ENCODE measurements around the gene OSR1.

OSR1 gene

DNA sequence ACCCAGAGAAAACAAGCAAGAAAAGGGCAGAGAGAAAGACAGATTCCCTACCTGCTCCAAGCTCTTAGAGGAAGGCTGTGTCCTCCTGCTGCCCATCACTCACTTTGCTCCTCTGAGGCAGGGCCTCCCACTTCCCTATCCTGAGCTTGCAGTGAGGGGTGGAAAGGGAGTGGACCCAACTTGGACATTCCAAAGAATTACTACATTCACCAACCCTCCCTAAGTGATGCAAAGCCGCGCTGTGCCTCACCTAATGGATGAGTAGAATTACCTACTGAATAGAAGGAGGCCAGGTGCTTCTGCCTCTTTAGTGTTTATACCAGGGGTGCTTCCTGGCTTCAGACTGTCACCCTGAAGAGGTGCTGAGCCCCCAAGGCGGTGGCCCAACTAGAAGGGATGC, 5.6 kb upstream of the OSR1 start:
- no peak for TF ChIP-seq JUND (IDR thresholded peaks at IDR 0.05; ENCODE audit: low read depth)
- in situ Hi-C loops (cut with HindIII; ENCODE audit: low pct_unique_long_range_greater_than_20kb, low sequenced_read_pairs) = no loop called here
- DNase-seq (ENCODE audit: low read depth in 1 of 2, low spot score in 1 of 2) = no peak

- no peak for TF ChIP-seq JUND (IDR thresholded peaks at IDR 0.05; ENCODE audit: low read depth)
- DNase-seq (ENCODE audit: low read depth in 1 of 2, low spot score in 1 of 2) = no peak
- in situ Hi-C loops (cut with HindIII; ENCODE audit: low pct_unique_long_range_greater_than_20kb, low sequenced_read_pairs) = no loop called here
Observed at GRCh38 chr2:19363474-19363778, 5.0 kb upstream of the OSR1 start.

GRCh38 chr2:19362755-19363473, 4.5 kb upstream of the OSR1 start:
- no peak for TF ChIP-seq JUND (IDR thresholded peaks at IDR 0.05; ENCODE audit: low read depth)
- DNase-seq (ENCODE audit: low read depth in 1 of 2, low spot score in 1 of 2) = peak; percentile 68 to 86
- in situ Hi-C loops (cut with HindIII; ENCODE audit: low pct_unique_long_range_greater_than_20kb, low sequenced_read_pairs) = no loop called here

DNA sequence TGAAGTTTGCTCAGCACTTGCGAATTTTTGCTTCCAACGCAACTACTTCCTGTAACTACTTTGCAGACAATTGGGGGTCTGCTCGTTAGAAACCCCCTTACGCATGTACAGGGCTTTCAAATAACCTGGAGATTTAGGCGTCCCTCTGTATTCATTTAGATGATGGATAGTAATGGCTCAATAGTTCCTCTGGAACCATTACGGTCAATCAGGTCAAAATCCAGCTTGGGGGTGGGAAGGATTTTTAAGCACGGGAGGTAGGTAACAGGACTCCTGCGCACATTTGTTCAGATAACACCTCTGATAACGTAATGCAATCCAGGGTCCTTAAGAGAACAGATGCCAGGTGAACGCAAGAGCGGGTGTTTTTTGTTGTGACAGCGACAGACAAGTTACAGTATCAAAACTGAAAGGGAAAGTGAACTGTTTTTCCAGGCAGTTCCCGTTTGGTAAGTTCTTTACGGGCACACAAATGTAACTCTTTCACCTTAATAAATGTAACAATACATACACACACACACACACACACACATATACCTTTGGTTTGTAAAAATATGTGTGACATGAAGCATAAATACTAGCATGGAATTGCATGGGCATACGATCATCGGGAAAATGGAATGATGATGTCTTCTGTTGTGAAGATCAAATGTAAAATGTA, 3.8 kb upstream of the OSR1 start:
- in situ Hi-C loops (cut with HindIII; ENCODE audit: low pct_unique_long_range_greater_than_20kb, low sequenced_read_pairs) = no loop called here
- DNase-seq (ENCODE audit: low read depth in 1 of 2, low spot score in 1 of 2) = peak in 1 of 2 experiments; percentile 35
- TF ChIP-seq JUND (IDR thresholded peaks at IDR 0.05; ENCODE audit: low read depth) = no peak

DNA sequence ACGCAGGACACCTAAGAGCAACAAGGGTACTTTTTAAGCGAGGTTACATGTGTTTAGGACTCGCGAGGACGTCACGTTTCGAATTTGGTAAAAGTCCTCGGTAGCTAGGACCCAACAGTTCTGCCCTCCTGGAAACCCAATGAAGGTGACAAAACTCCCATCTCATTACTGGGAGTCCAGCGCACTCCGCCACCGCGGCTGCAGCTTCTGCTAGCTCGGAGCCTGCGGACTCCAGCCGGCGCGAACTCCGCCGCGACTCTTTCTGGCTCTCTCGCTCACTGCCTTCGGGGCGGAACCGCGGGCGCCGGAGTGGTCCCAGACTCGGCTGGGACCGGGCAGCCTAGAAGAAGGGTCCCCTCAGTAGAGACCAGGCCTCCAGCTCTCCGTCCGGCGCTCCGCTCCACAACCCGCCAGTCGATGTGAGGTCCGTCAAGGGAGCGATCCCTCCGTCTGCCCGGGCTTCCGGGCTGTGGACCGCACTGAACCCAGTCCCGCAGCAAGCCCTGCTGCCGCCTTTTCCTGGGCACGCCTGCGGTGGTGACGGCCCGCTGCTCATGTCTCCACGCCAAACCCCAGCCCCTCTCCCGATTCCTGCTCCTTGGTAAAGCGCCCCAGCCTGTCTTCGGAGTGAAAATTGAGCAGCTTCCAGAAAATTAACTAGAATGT, 3.0 kb upstream of the OSR1 start:
- in situ Hi-C loops (cut with HindIII; ENCODE audit: low pct_unique_long_range_greater_than_20kb, low sequenced_read_pairs) = no loop called here
- no peak for TF ChIP-seq JUND (IDR thresholded peaks at IDR 0.05; ENCODE audit: low read depth)
- DNase-seq (ENCODE audit: low read depth in 1 of 2, low spot score in 1 of 2) = no peak

DNA sequence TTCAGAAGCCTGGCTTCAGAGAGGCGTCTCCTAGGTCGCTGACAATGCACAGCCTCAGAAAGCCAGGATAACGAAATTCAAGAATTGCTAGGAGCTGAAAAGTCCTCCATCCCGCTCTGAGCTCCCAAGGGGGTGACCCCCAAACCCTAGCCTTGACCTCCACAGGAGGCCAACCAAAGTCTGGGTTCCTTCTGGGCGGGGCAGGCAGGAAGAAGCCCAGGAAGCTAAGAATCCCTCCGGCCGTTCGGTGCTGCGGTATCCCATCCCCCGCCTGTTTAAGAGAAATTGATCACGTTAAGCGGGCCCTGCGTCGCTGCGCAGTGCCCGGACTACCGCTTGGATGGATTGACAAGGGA, 2.5 kb upstream of the OSR1 start:
- DNase-seq (ENCODE audit: low read depth in 1 of 2, low spot score in 1 of 2) = no peak
- TF ChIP-seq JUND (IDR thresholded peaks at IDR 0.05; ENCODE audit: low read depth) = no peak
- in situ Hi-C loops (cut with HindIII; ENCODE audit: low pct_unique_long_range_greater_than_20kb, low sequenced_read_pairs) = no loop called here

GRCh38 chr2:19360266-19360965, 2.0 kb upstream of the OSR1 start:
- no peak for DNase-seq (ENCODE audit: low read depth in 1 of 2, low spot score in 1 of 2)
- TF ChIP-seq JUND (IDR thresholded peaks at IDR 0.05; ENCODE audit: low read depth) = no peak
- in situ Hi-C loops (cut with HindIII; ENCODE audit: low pct_unique_long_range_greater_than_20kb, low sequenced_read_pairs) = no loop called here

DNA sequence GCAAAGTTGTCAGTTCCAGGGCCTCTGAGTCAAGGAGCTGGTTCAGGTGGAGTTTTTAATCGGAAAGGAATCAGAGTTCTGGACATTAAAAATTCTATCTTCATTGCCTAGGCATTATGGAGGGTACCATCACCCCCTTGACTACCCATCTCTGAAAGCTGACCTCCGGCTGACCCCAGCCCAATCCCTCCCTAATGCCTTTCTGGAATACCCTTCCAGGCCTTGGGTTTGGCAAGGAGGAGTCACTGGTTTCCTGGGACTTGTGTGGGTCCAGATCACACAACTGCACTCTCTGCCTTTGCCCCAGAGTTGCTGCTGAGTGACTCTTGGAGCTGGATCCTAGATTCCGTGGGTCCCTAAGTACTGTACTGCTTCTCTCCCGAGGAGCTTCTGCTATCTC, 1.0 kb upstream of the OSR1 start:
- no peak for TF ChIP-seq JUND (IDR thresholded peaks at IDR 0.05; ENCODE audit: low read depth)
- in situ Hi-C loops (cut with HindIII; ENCODE audit: low pct_unique_long_range_greater_than_20kb, low sequenced_read_pairs) = no loop called here
- DNase-seq (ENCODE audit: low read depth in 1 of 2, low spot score in 1 of 2) = no peak

GRCh38 chr2:19359021-19359357, 566 bp upstream of the OSR1 start:
- TF ChIP-seq JUND (IDR thresholded peaks at IDR 0.05; ENCODE audit: low read depth) = no peak
- in situ Hi-C loops (cut with HindIII; ENCODE audit: low pct_unique_long_range_greater_than_20kb, low sequenced_read_pairs) = no loop called here
- DNase-seq (ENCODE audit: low read depth in 1 of 2, low spot score in 1 of 2) = no peak

DNA sequence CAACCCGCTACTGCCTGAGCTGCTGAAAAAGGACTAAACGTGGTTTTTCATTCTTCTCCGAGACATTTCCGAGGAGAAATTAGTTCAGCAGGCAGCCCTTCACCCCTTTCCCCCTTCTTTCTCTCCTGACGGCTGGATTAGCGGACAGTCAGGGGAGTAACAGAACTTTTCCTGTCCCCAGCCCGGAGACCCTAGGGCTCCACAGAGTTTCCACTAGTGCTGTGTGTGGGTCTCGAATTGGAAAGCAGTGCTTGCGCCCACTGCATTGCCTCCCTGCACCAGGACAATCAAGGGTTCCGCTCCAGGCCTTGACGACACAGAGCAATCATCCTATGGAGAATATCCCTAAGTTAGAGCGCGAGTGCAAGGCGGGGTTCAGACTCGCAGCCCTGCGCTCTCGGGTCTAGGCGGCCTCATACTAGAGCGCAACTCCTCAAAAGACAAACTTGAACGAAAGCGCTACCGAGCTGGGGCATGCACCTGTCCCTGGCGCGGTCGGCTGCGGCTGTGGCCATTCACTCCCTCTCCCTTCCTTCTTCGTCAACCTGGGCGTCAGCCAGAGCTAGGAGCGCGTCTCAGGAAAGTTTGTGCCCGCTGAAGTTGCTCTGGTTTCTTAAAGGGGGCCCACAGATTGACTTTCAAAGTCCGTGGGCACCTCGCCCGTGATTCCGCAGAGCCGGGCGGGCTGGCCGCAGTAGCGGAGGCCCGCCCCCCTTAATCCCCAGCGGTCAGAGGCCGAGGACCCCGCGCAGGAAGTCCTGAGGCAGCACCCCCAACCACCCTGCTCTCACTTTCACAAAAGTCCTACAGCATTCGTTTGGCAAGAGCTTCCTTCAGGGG, 801 bp downstream of the OSR1 start:
- no peak for TF ChIP-seq JUND (IDR thresholded peaks at IDR 0.05; ENCODE audit: low read depth)
- no peak for DNase-seq (ENCODE audit: low read depth in 1 of 2, low spot score in 1 of 2)
- in situ Hi-C loops (cut with HindIII; ENCODE audit: low pct_unique_long_range_greater_than_20kb, low sequenced_read_pairs) = no loop called here

DNA sequence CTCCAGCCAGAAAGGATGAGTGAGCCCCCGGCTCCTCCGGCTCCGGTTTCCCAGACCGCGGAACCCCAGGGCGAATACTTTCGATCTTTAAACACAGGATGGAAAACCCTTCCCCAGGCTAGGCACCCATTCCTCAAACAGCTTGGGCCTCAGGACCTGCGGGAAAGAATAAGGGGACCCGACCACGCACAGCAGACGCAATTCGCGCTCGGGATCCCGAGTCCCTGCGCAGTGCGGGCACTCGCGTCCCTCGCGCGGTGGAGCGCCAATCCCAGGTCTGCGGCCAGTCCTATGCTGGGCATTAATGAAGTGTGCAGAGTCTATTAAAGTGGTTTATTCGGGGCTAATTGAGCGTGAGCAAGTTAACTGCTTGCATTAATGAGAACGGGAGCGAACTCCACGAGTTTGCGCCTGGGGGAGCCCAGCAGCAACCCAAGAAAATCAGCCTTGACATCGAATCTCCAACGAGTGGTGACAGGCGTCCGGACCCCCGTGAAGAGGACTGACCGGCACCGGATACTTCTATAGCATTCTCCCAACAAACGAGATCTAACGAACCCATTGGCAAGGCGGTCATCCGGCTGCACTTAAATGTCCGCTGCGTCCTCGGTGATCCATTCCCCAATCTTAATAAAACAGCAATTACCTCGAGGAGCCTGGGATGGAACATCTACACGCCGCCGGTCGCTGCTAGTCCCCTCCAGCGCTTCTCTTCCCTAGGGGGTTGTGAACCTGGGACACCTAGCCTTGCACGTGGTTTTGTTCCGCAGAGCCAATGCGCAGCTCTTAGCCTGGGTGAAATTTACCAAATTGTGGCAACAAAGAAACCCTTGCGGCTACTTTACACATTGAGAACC, 1.6 kb downstream of the OSR1 start:
- TF ChIP-seq JUND (IDR thresholded peaks at IDR 0.05; ENCODE audit: low read depth) = no peak
- DNase-seq (ENCODE audit: low read depth in 1 of 2, low spot score in 1 of 2) = no peak
- in situ Hi-C loops (cut with HindIII; ENCODE audit: low pct_unique_long_range_greater_than_20kb, low sequenced_read_pairs) = no loop called here
